CD4-positive, alpha-beta T cell (primary cell): ENCODE measurements around the gene ENGASE. TPM values are rescaled to one million over a fixed set of nuclear protein-coding genes. Genes with fewer than 3 reads are reported as not detected.

Experiments used
- ATAC-seq: fragments of 200-7000 bp; cut with Tn5 transposase; one replicate; pipeline ENCODE4 v1.10.0; 2022; ENCODE audit warnings: mild to moderate bottlenecking; ENCODE audit not compliant: poor library complexity
- CTCF ChIA-PET: fragments of 350-600 bp; sonication (Branson Sonifier 250); formaldehyde crosslinking; loops from one replicate; lab custom pipeline; 2021; ENCODE audit warnings: antibody characterized with exemption, inconsistent platforms; lab: Charles Lee
- POLR2A ChIA-PET: fragments of 350-600 bp; sonication (Branson Sonifier 250); formaldehyde crosslinking; loops from one replicate; lab custom pipeline; 2021; ENCODE audit warnings: antibody characterized with exemption, inconsistent platforms; lab: Charles Lee
- DNase-seq, 14 experiments: peaks; one replicate each; pipeline ENCODE4 v3.0.0-alpha.2; 2013 to 2020; ENCODE audit warnings: mixed read lengths in 2 of 14
- H3K27ac ChIP-seq, 2 donors: one replicate each; pipeline versions ENCODE4 v1.5.1 to v1.7.0; 2013; ENCODE audit warnings: low read length in 2 of 2, low read depth in 1 of 2, mild to moderate bottlenecking in 1 of 2
- H3K27me3 ChIP-seq, 2 experiments: 1 replicate in 1 of 2; 2 replicates in 1 of 2; pipeline versions ENCODE4 v1.6.1 to v1.7.0; 2013; ENCODE audit warnings: low read length in 2 of 2, control low read depth in 1 of 2, mild to moderate bottlenecking in 1 of 2, moderate library complexity in 1 of 2; ENCODE audit not compliant: insufficient read depth in 2 of 2, control insufficient read depth in 1 of 2
- H3K36me3 ChIP-seq: one replicate; pipeline ENCODE4 v1.6.1; 2013; ENCODE audit warnings: low read length, control low read depth; ENCODE audit not compliant: insufficient read depth
- H3K4me1 ChIP-seq: one replicate; pipeline ENCODE4 v1.6.1; 2013; ENCODE audit warnings: low read length, control low read depth; ENCODE audit not compliant: insufficient read depth
- H3K4me3 ChIP-seq: one replicate; pipeline ENCODE4 v1.5.1; 2013; ENCODE audit warnings: mild to moderate bottlenecking, low read length, moderate library complexity
- H3K9me3 ChIP-seq, 2 experiments: 1 replicate in 1 of 2; 2 replicates in 1 of 2; pipeline versions ENCODE4 v1.6.1 to v1.7.0; 2013; ENCODE audit warnings: low read length in 2 of 2, mild to moderate bottlenecking in 2 of 2, control low read depth in 1 of 2, moderate library complexity in 1 of 2; ENCODE audit not compliant: control insufficient read depth in 1 of 2, insufficient read depth in 1 of 2
- H3K27ac Mint-ChIP-seq: one replicate; pipeline ENCODE4 v1.8.0; 2020; ENCODE audit warnings: mixed read lengths
- H3K27me3 Mint-ChIP-seq: one replicate; pipeline ENCODE4 v1.8.0; 2021; ENCODE audit warnings: mixed read lengths
- H3K36me3 Mint-ChIP-seq: one replicate; pipeline ENCODE4 v1.8.0; 2021; ENCODE audit warnings: low read depth, mixed read lengths
- H3K4me1 Mint-ChIP-seq: one replicate; pipeline ENCODE4 v1.8.0; 2021; ENCODE audit warnings: low read depth, mixed read lengths
- H3K4me3 Mint-ChIP-seq: one replicate; pipeline ENCODE4 v1.8.0; 2020; ENCODE audit warnings: mild to moderate bottlenecking, mixed read lengths
- H3K9me3 Mint-ChIP-seq: one replicate; pipeline ENCODE4 v1.8.0; 2020; ENCODE audit warnings: mixed read lengths
- intact Hi-C, 2 experiments: fragments of 100-400 bp; cut with DNase I in 1 of 2; cut with micrococcal nuclease in 1 of 2; formaldehyde crosslinking; loops; one replicate each; pipeline versions ENCODE4 v1.15.1 to v1.9.0; 2023 to 2025; cut with DNase I, micrococcal nuclease
- total RNA-seq, 174 experiments: library from RNA in 2 of 174; stranded (reverse) in 2 of 174; gene quantifications; one replicate each; pipeline ENCODE4 v1.2.3 and lab custom pipeline; 2021 to 2026
- TF ChIP-seq, protein P1 (sequence below): fragments of 200-600 bp; IDR thresholded peaks from one replicate; pipeline ENCODE4 v1.8.0; 2022; ENCODE audit warnings: antibody characterized with exemption, mild to moderate bottlenecking

ENGASE gene
- total RNA-seq, 2 experiments from 2014 or later, result 49.8 to 50.9 TPM

DNA sequence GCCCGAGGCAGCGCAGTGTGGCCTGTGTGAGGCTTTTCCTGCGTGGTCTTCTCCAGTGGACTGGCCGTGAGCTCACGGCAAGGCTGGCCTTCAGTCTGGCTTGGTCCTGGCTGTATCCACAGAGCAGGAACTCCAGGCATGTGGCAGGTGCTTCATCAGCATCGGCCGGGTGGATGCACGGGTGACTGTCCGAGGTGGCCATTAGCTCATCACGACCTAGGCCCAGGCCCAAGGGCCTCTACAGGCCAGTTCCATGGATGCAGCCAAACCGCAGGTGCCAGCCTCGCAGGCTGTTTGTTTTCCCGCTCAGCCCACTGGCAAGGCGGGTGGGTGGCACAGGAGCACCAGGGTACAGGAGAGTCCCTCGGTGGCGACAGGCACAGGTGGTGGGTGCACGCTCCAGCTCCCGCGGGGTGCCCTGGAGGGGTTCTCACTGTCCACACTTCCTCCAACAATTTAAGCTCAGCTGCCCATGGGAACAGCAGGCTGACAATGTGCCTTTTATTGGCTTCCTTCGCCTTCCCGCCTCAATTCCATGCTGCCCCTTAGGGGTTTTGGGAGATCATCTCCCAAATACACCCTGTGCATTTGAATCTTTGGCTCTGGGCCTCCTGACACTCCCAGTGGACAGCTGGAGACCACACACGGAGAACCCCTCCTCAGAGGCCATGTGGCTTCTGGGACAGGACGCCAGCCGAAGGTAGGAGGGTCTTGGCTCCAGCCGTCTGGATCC, 33.0 kb downstream of the ENGASE start:
- Histone ChIP-seq H3K4me1 (no peaks in the 10 kb centered on the region), H3K9me3 (peaks cover 0 to 7% of the 10 kb centered on the region in 2 experiments), H3K27ac (no peak overlapping the region), H3K4me3 (no peak overlapping the region), H3K36me3 (no peaks in the 10 kb centered on the region), H3K27me3 (peaks cover 4 to 8% of the 10 kb centered on the region in 2 experiments)
- no peak for DNase-seq
- ChIA-PET POLR2A (no interaction called here), CTCF (no interaction called here)
- no peaks in the 10 kb centered on the region for H3K9me3 Mint-ChIP-seq
- ATAC-seq, result no peak
- TF ChIP-seq, protein P1, sequence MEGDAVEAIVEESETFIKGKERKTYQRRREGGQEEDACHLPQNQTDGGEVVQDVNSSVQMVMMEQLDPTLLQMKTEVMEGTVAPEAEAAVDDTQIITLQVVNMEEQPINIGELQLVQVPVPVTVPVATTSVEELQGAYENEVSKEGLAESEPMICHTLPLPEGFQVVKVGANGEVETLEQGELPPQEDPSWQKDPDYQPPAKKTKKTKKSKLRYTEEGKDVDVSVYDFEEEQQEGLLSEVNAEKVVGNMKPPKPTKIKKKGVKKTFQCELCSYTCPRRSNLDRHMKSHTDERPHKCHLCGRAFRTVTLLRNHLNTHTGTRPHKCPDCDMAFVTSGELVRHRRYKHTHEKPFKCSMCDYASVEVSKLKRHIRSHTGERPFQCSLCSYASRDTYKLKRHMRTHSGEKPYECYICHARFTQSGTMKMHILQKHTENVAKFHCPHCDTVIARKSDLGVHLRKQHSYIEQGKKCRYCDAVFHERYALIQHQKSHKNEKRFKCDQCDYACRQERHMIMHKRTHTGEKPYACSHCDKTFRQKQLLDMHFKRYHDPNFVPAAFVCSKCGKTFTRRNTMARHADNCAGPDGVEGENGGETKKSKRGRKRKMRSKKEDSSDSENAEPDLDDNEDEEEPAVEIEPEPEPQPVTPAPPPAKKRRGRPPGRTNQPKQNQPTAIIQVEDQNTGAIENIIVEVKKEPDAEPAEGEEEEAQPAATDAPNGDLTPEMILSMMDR, result no peak
- peaks cover 12% of the 10 kb centered on the region for H3K27me3 Mint-ChIP-seq
- no peaks in the 10 kb centered on the region for H3K36me3 Mint-ChIP-seq
- no peak overlapping the region for H3K4me3 Mint-ChIP-seq
- H3K4me1 Mint-ChIP-seq, result no peaks in the 10 kb centered on the region
- intact Hi-C loops, result no loop called here
- no peak overlapping the region for H3K27ac Mint-ChIP-seq

- ChIA-PET POLR2A (no interaction called here), CTCF (no interaction called here)
- no peak for ATAC-seq
- Mint-ChIP-seq H3K27ac (no peak overlapping the region), H3K36me3 (no peaks in the 10 kb centered on the region), H3K27me3 (peaks cover 7% of the 10 kb centered on the region), H3K4me1 (no peaks in the 10 kb centered on the region), H3K9me3 (no peaks in the 10 kb centered on the region), H3K4me3 (no peak overlapping the region)
- intact Hi-C loops, result no loop called here
- no peaks in the 10 kb centered on the region for H3K36me3 ChIP-seq
- TF ChIP-seq, protein P1, result no peak
- H3K9me3 ChIP-seq, result peaks cover 0 to 7% of the 10 kb centered on the region in 2 experiments
- H3K4me3 ChIP-seq, result no peak overlapping the region
- no peak overlapping the region for H3K27ac ChIP-seq
- no peak for DNase-seq
- peaks cover 2% of the 10 kb centered on the region in 2 experiments for H3K27me3 ChIP-seq
- no peaks in the 10 kb centered on the region for H3K4me1 ChIP-seq
These were observed 33.7 kb downstream of the ENGASE start for GRCh38 chr17:79108232-79108850.

DNA sequence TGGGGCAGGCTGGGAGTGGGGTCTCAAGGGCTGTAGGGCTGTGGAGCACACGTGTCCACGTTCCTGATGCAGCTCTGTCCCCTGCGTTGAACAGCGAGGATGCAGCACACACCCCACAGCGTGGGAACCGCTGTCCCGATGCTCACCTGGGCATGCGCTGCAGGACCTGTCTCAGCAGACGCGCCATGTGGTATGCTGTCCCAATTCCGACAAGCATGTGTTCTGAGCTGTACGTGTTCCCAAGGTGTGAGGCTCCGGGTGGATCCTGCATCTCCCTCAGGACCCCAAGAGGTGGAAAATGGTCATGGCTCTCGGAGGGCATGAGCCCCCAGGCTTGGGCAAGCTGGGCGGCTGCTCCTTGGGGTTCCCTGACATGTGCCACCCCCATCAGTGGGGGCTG, 34.2 kb downstream of the ENGASE start:
- H3K27ac Mint-ChIP-seq, result no peak overlapping the region
- H3K4me1 Mint-ChIP-seq, result no peaks in the 10 kb centered on the region
- TF ChIP-seq, protein P1, result no peak
- Histone ChIP-seq H3K4me3 (no peak overlapping the region), H3K27ac (no peak overlapping the region), H3K9me3 (peaks cover 0 to 7% of the 10 kb centered on the region in 2 experiments), H3K36me3 (no peaks in the 10 kb centered on the region), H3K4me1 (no peaks in the 10 kb centered on the region), H3K27me3 (no peaks in the 10 kb centered on the region)
- H3K9me3 Mint-ChIP-seq, result no peaks in the 10 kb centered on the region
- ChIA-PET POLR2A (no interaction called here), CTCF (no interaction called here)
- H3K27me3 Mint-ChIP-seq, result peaks cover 7% of the 10 kb centered on the region
- DNase-seq (no peak), ATAC-seq (no peak)
- H3K36me3 Mint-ChIP-seq, result no peaks in the 10 kb centered on the region
- intact Hi-C loops, result no loop called here
- H3K4me3 Mint-ChIP-seq, result no peak overlapping the region
